SU-DHL-6 (cell line): ENCODE data around the gene HHATL.

Experiments
- EZH2phosphoT487 ChIP-seq: fragments of 200-600 bp; sonication (generic), shearing (Covaris generic); conservative IDR thresholded peaks from 2 replicates; pipeline ENCODE4 v1.6.1; 2018; ENCODE audit warnings: mild to moderate bottlenecking, antibody characterized with exemption, low read length, moderate library complexity, mixed read lengths
- TF ChIP-seq, protein P1 (sequence below): fragments of 200-600 bp; sonication (generic); IDR thresholded peaks from one replicate; pipeline ENCODE4 v1.5.1; 2017; ENCODE audit warnings: antibody characterized with exemption, mild to moderate bottlenecking, low read length, moderate library complexity; ENCODE audit not compliant: insufficient read depth, poor library complexity, severe bottlenecking

DNA sequence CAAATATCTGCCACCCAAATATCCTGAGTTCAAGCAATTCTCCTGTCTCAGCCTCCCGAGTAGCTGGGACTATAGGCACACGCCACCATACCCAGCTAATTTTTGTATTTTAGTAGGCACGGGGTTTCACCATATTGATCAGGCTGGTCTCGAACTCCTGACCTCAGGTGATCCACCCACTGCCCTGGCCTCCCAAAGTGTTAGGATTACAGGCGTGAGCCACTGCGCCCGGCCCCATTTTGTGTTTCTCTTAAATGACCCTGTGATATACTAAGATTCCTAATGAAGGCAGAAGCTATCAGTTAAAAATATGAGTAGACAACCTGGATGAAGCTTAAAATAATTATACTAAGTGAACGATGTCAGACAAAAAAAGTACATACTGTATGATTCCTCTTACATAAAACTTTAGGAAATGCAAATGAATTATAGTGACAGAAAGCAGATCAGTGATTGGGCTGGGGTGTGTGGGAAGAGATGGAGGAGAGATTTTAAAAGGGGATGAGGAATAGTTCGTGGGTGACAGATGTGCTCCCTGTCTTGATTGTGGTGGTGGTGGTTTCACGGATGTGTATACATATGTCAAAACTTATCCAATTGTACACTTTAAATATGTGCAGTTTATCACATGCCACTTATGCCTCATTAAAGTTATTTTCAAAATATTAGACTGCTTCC is 21.1 kb downstream of the HHATL start:
- TF ChIP-seq, protein P1, sequence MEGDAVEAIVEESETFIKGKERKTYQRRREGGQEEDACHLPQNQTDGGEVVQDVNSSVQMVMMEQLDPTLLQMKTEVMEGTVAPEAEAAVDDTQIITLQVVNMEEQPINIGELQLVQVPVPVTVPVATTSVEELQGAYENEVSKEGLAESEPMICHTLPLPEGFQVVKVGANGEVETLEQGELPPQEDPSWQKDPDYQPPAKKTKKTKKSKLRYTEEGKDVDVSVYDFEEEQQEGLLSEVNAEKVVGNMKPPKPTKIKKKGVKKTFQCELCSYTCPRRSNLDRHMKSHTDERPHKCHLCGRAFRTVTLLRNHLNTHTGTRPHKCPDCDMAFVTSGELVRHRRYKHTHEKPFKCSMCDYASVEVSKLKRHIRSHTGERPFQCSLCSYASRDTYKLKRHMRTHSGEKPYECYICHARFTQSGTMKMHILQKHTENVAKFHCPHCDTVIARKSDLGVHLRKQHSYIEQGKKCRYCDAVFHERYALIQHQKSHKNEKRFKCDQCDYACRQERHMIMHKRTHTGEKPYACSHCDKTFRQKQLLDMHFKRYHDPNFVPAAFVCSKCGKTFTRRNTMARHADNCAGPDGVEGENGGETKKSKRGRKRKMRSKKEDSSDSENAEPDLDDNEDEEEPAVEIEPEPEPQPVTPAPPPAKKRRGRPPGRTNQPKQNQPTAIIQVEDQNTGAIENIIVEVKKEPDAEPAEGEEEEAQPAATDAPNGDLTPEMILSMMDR, result no peak
- TF ChIP-seq EZH2phosphoT487, result no peak
